Activated CD4-positive, alpha-beta memory T cell treated with anti-CD3 and anti-CD28 coated beads, Interleukin-2, amount 10 ng/mL, durations not matched to agents 7 days and 5 days (primary cell): ENCODE measurements around the gene ANKS4B. TPM values are rescaled to one million over a fixed set of nuclear protein-coding genes. Genes with fewer than 3 reads are reported as not detected.
"Not testable (repeated sequence)": the region's sequence is repeated elsewhere in the genome, so short reads cannot be mapped to it uniquely, and the experiment has no call there.

Experiments used
- CTCF ChIA-PET: fragments of 350-600 bp; sonication (Branson Sonifier 250); formaldehyde crosslinking; loops from one replicate; lab custom pipeline; 2021; ENCODE audit warnings: antibody characterized with exemption, inconsistent platforms; lab: Charles Lee
- POLR2A ChIA-PET: fragments of 350-600 bp; sonication (Branson Sonifier 250); formaldehyde crosslinking; loops from one replicate; lab custom pipeline; 2021; ENCODE audit warnings: antibody characterized with exemption; lab: Charles Lee
- DNase-seq: peaks from one replicate; pipeline ENCODE4 v3.0.0-alpha.2; 2020
- H3K27ac Mint-ChIP-seq: one replicate; pipeline ENCODE4 v1.8.0; 2021; ENCODE audit warnings: mild to moderate bottlenecking, mixed read lengths
- H3K27me3 Mint-ChIP-seq: one replicate; pipeline ENCODE4 v1.8.0; 2021; ENCODE audit warnings: mixed read lengths
- H3K36me3 Mint-ChIP-seq: one replicate; pipeline ENCODE4 v1.8.0; 2021; ENCODE audit warnings: low read depth, mixed read lengths
- H3K4me1 Mint-ChIP-seq: one replicate; pipeline ENCODE4 v1.8.0; 2021; ENCODE audit warnings: mixed read lengths
- H3K4me3 Mint-ChIP-seq: one replicate; pipeline ENCODE4 v1.8.0; 2021; ENCODE audit warnings: mild to moderate bottlenecking, mixed read lengths
- H3K9me3 Mint-ChIP-seq: one replicate; pipeline ENCODE4 v1.8.0; 2021; ENCODE audit warnings: mixed read lengths
- total RNA-seq, 2 experiments: library from RNA; stranded (reverse); gene quantifications; one replicate each; pipeline ENCODE4 v1.2.3, GENCODE V29; 2021

ANKS4B gene
- total RNA-seq, 2 experiments from 2014 or later: not detected

- no peaks in the 10 kb centered on the region for H3K36me3 Mint-ChIP-seq
- DNase-seq: no peak
- H3K4me3 Mint-ChIP-seq: no peak overlapping the region
- ChIA-PET CTCF (interaction anchor here (0.6 kb wide), 1 partner anchor 74 kb away, joined by 3 read pairs; no protein-coding TSS in a partner anchor), POLR2A (no interaction called here)
- H3K4me1 Mint-ChIP-seq: peaks cover 14% of the 10 kb centered on the region
- H3K27ac Mint-ChIP-seq: no peak overlapping the region
- peaks cover 55% of the 10 kb centered on the region for H3K27me3 Mint-ChIP-seq
- H3K9me3 Mint-ChIP-seq: no peaks in the 10 kb centered on the region
These were observed 9.7 kb upstream of the ANKS4B start for GRCh38 chr16:21223787-21224186.

GRCh38 chr16:21224800-21225199 lies 8.7 kb upstream of the ANKS4B start:
- Mint-ChIP-seq H3K27ac (no peak overlapping the region), H3K4me3 (no peak overlapping the region)

GRCh38 chr16:21226749-21227148 lies 6.8 kb upstream of the ANKS4B start:
- no peak overlapping the region for H3K27ac Mint-ChIP-seq
- no peak overlapping the region for H3K4me3 Mint-ChIP-seq
- no peaks in the 10 kb centered on the region for H3K36me3 Mint-ChIP-seq
- no peak for DNase-seq
- ChIA-PET CTCF (no interaction called here), POLR2A (no interaction called here)
- no peaks in the 10 kb centered on the region for H3K9me3 Mint-ChIP-seq
- H3K4me1 Mint-ChIP-seq: peaks cover 14% of the 10 kb centered on the region
- H3K27me3 Mint-ChIP-seq: peaks cover 55% of the 10 kb centered on the region

More at GRCh38 chr16:21224800-21225199, 8.7 kb upstream of the ANKS4B start:
- no peak for DNase-seq
- ChIA-PET CTCF (interaction anchor here (0.6 kb wide), 1 partner anchor 83 kb away, joined by 5 read pairs; no protein-coding TSS in a partner anchor), POLR2A (no interaction called here)
- Mint-ChIP-seq H3K36me3 (no peaks in the 10 kb centered on the region), H3K4me1 (peaks cover 14% of the 10 kb centered on the region), H3K9me3 (no peaks in the 10 kb centered on the region), H3K27me3 (peaks cover 57% of the 10 kb centered on the region)

GRCh38 chr16:21227866-21228265 lies 5.6 kb upstream of the ANKS4B start:
- Mint-ChIP-seq H3K27me3 (peaks cover 56% of the 10 kb centered on the region), H3K36me3 (no peaks in the 10 kb centered on the region), H3K4me1 (peaks cover 12% of the 10 kb centered on the region), H3K4me3 (no peak overlapping the region), H3K27ac (no peak overlapping the region), H3K9me3 (no peaks in the 10 kb centered on the region)
- POLR2A ChIA-PET: no interaction called here
- CTCF ChIA-PET: no interaction called here
- no peak for DNase-seq

GRCh38 chr16:21228361-21228872 lies 5.1 kb upstream of the ANKS4B start:
- Mint-ChIP-seq H3K27me3 (peaks cover 59% of the 10 kb centered on the region), H3K4me1 (peaks cover 11% of the 10 kb centered on the region), H3K36me3 (no peaks in the 10 kb centered on the region), H3K4me3 (no peak overlapping the region), H3K9me3 (no peaks in the 10 kb centered on the region), H3K27ac (no peak overlapping the region)
- DNase-seq: no peak
- POLR2A ChIA-PET: no interaction called here
- CTCF ChIA-PET: interaction anchor here (0.6 kb wide), 1 partner anchor 8 kb away, joined by 3 read pairs; no protein-coding TSS in a partner anchor

GRCh38 chr16:21233045-21233520 lies 416 bp upstream of the ANKS4B start:
- H3K27ac Mint-ChIP-seq: no peak overlapping the region
- no peaks in the 10 kb centered on the region for H3K4me1 Mint-ChIP-seq
- peaks cover 44% of the 10 kb centered on the region for H3K27me3 Mint-ChIP-seq
- ChIA-PET CTCF (no interaction called here), POLR2A (no interaction called here)
- H3K36me3 Mint-ChIP-seq: no peaks in the 10 kb centered on the region
- H3K4me3 Mint-ChIP-seq: no peak overlapping the region
- DNase-seq: no peak
- H3K9me3 Mint-ChIP-seq: no peaks in the 10 kb centered on the region

GRCh38 chr16:21235199-21235585 lies 1.7 kb downstream of the ANKS4B start:
- H3K27ac Mint-ChIP-seq: no peak overlapping the region
- no peak overlapping the region for H3K4me3 Mint-ChIP-seq
- DNase-seq: no peak
- no peaks in the 10 kb centered on the region for H3K36me3 Mint-ChIP-seq
- ChIA-PET POLR2A (no interaction called here), CTCF (no interaction called here)
- peaks cover 36% of the 10 kb centered on the region for H3K27me3 Mint-ChIP-seq
- no peaks in the 10 kb centered on the region for H3K9me3 Mint-ChIP-seq
- no peaks in the 10 kb centered on the region for H3K4me1 Mint-ChIP-seq

- DNase-seq: no peak
- ChIA-PET POLR2A (no interaction called here), CTCF (no interaction called here)
- Mint-ChIP-seq H3K9me3 (no peaks in the 10 kb centered on the region), H3K36me3 (no peaks in the 10 kb centered on the region), H3K4me3 (no peak overlapping the region), H3K27me3 (peaks cover 27% of the 10 kb centered on the region), H3K27ac (no peak overlapping the region), H3K4me1 (no peaks in the 10 kb centered on the region)
These were observed 3.3 kb downstream of the ANKS4B start for GRCh38 chr16:21236831-21237230.

- H3K27me3 Mint-ChIP-seq: peaks cover 16% of the 10 kb centered on the region
- H3K4me3 Mint-ChIP-seq: no peak overlapping the region
- DNase-seq: no peak
- no peaks in the 10 kb centered on the region for H3K36me3 Mint-ChIP-seq
- H3K4me1 Mint-ChIP-seq: no peaks in the 10 kb centered on the region
- POLR2A ChIA-PET: no interaction called here
- no peak overlapping the region for H3K27ac Mint-ChIP-seq
- no peaks in the 10 kb centered on the region for H3K9me3 Mint-ChIP-seq
- CTCF ChIA-PET: no interaction called here
These were observed 6.1 kb downstream of the ANKS4B start for GRCh38 chr16:21239646-21240045.

GRCh38 chr16:21242756-21243155 lies 9.3 kb downstream of the ANKS4B start:
- no peak overlapping the region for H3K4me3 Mint-ChIP-seq
- no peaks in the 10 kb centered on the region for H3K4me1 Mint-ChIP-seq
- peaks cover 22% of the 10 kb centered on the region for H3K27me3 Mint-ChIP-seq
- H3K36me3 Mint-ChIP-seq: no peaks in the 10 kb centered on the region
- H3K9me3 Mint-ChIP-seq: no peaks in the 10 kb centered on the region
- H3K27ac Mint-ChIP-seq: no peak overlapping the region
- ChIA-PET POLR2A (no interaction called here), CTCF (no interaction called here)
- no peak for DNase-seq

- Mint-ChIP-seq H3K4me3 (no peak overlapping the region), H3K36me3 (no peaks in the 10 kb centered on the region), H3K27ac (no peak overlapping the region), H3K4me1 (no peaks in the 10 kb centered on the region), H3K27me3 (peaks cover 23% of the 10 kb centered on the region), H3K9me3 (no peaks in the 10 kb centered on the region)
- ChIA-PET POLR2A (no interaction called here), CTCF (interaction anchor here (0.6 kb wide), 1 partner anchor 169 kb away, joined by 3 read pairs; no protein-coding TSS in a partner anchor)
- DNase-seq: no peak
These were observed 11.2 kb downstream of the ANKS4B start for GRCh38 chr16:21244518-21245215.

- CTCF ChIA-PET, H3K4me1 Mint-ChIP-seq, H3K9me3 Mint-ChIP-seq, H3K36me3 Mint-ChIP-seq, POLR2A ChIA-PET, H3K27ac Mint-ChIP-seq, DNase-seq, H3K4me3 Mint-ChIP-seq: not testable (repeated sequence)
- H3K27me3 Mint-ChIP-seq: peaks cover 29% of the 10 kb centered on the region
These were observed 14.7 kb downstream of the ANKS4B start for GRCh38 chr16:21248179-21248578.

GRCh38 chr16:21250072-21250923 lies 16.8 kb downstream of the ANKS4B start:
- no peaks in the 10 kb centered on the region for H3K9me3 Mint-ChIP-seq
- H3K4me3 Mint-ChIP-seq: no peak overlapping the region
- H3K36me3 Mint-ChIP-seq: no peaks in the 10 kb centered on the region
- no peak overlapping the region for H3K27ac Mint-ChIP-seq
- no peak for DNase-seq
- peaks cover 26% of the 10 kb centered on the region for H3K27me3 Mint-ChIP-seq
- ChIA-PET CTCF (no interaction called here), POLR2A (no interaction called here)
- H3K4me1 Mint-ChIP-seq: no peaks in the 10 kb centered on the region
